KMS-11 (cell line): Measurements from ENCODE around the gene MEGF8.

Experiments used
- H2AFZ ChIP-seq: fragments of 200-600 bp; sonication (generic); 2 replicates; pipeline ENCODE4 v1.6.1; 2016; ENCODE audit warnings: antibody characterized with exemption, mixed run types, low read depth
- H3K27ac ChIP-seq: fragments of 200-600 bp; sonication (generic); 2 replicates; pipeline ENCODE4 v1.6.1; 2016; ENCODE audit warnings: mild to moderate bottlenecking, mixed run types
- H3K27me3 ChIP-seq: fragments of 200-600 bp; sonication (generic); 2 replicates; pipeline ENCODE4 v1.6.1; 2017; ENCODE audit warnings: mild to moderate bottlenecking, low read depth, mixed run types, moderate library complexity; ENCODE audit not compliant: insufficient read depth
- H3K36me3 ChIP-seq: fragments of 200-600 bp; sonication (generic); 2 replicates; pipeline ENCODE4 v1.6.1; 2017; ENCODE audit warnings: mild to moderate bottlenecking, mixed run types; ENCODE audit not compliant: insufficient read depth
- H3K4me1 ChIP-seq: fragments of 200-600 bp; sonication (generic); 2 replicates; pipeline ENCODE4 v1.6.1; 2016; ENCODE audit warnings: mild to moderate bottlenecking, low read depth, mixed run types; ENCODE audit not compliant: poor library complexity, severe bottlenecking
- H3K4me2 ChIP-seq: fragments of 200-600 bp; sonication (generic); 2 replicates; pipeline ENCODE4 v1.7.0; 2016; ENCODE audit warnings: mild to moderate bottlenecking, mixed run types
- H3K4me3 ChIP-seq: fragments of 200-600 bp; sonication (generic); IDR thresholded peaks from 2 replicates; pipeline ENCODE4 v1.6.1; 2017; ENCODE audit warnings: low read depth, low read length, mixed read lengths; ENCODE audit not compliant: insufficient read depth
- H3K79me2 ChIP-seq: fragments of 200-600 bp; sonication (generic); 2 replicates; pipeline ENCODE4 v1.6.1; 2016; ENCODE audit warnings: low read depth, mixed run types; ENCODE audit not compliant: insufficient read depth
- H3K9ac ChIP-seq: fragments of 200-600 bp; sonication (generic); 2 replicates; pipeline ENCODE4 v1.6.1; 2016; ENCODE audit warnings: mild to moderate bottlenecking, mixed run types
- H4K20me1 ChIP-seq: fragments of 200-600 bp; sonication (generic); 2 replicates; pipeline ENCODE4 v1.6.1; 2016; ENCODE audit warnings: mild to moderate bottlenecking, mixed run types; ENCODE audit not compliant: insufficient read depth
- TF ChIP-seq, protein P1 (sequence below): fragments of 200-600 bp; sonication (generic); conservative IDR thresholded peaks from 2 replicates; pipeline ENCODE4 v1.6.1; 2017; ENCODE audit warnings: low read depth, mild to moderate bottlenecking, antibody characterized with exemption, low read length, moderate library complexity, mixed read lengths

Gene MEGF8

DNA sequence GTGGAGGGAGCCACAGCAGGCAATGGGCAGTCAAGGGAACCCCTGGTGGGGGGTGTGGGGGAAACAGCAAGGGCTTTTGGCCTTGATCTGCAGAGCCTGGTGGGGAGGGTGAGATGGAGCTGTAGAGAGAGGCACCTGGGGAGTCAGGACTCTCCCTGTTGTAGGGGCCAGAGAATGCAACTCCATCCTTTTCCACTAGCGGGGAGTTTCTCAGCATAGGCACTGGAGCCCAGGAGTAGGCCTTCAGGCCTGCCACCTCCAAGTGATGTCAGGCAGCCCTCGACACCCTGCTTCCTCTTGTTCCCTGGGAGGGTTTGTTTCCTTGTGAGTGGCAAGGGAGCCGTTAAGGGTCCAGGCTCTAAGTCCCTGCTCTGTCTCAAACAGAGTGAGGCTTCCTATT lies 25.0 kb downstream of the MEGF8 start:
- no peaks in the 10 kb centered on the region for H4K20me1 ChIP-seq
- no peak overlapping the region for H3K27ac ChIP-seq
- TF ChIP-seq, protein P1, sequence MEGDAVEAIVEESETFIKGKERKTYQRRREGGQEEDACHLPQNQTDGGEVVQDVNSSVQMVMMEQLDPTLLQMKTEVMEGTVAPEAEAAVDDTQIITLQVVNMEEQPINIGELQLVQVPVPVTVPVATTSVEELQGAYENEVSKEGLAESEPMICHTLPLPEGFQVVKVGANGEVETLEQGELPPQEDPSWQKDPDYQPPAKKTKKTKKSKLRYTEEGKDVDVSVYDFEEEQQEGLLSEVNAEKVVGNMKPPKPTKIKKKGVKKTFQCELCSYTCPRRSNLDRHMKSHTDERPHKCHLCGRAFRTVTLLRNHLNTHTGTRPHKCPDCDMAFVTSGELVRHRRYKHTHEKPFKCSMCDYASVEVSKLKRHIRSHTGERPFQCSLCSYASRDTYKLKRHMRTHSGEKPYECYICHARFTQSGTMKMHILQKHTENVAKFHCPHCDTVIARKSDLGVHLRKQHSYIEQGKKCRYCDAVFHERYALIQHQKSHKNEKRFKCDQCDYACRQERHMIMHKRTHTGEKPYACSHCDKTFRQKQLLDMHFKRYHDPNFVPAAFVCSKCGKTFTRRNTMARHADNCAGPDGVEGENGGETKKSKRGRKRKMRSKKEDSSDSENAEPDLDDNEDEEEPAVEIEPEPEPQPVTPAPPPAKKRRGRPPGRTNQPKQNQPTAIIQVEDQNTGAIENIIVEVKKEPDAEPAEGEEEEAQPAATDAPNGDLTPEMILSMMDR: no peak

DNA sequence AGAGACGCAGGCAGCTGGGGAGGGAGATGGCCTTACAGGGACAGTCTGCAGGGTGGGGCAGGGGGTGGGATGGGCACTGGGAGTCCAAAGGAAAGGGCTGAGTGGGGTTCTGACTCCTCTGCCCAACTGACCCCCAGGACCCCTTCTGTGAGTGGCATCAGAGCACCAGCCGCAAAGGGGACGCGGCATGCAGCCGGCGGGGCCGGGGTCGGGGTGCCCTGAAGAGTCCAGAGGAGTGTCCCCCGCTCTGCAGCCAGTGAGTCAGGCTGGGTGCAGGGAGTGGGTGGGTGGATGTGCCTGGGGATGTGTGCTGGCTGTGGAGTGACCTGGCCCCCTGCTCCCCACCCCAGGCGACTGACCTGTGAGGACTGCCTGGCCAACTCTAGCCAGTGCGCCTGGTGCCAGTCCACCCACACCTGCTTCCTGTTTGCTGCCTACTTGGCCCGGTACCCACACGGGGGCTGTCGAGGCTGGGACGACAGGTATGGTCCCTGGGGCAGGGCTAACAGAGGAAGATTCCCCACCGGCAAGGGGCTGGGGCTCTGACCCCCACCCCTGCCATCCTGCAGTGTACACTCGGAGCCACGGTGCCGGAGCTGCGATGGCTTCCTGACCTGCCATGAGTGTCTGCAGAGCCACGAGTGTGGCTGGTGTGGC lies 25.8 kb downstream of the MEGF8 start:
- no peak overlapping the region for H2AFZ ChIP-seq
- H3K9ac ChIP-seq: no peak overlapping the region
- H3K4me1 ChIP-seq: no peaks in the 10 kb centered on the region
- H4K20me1 ChIP-seq: no peaks in the 10 kb centered on the region
- no peaks in the 10 kb centered on the region for H3K79me2 ChIP-seq
- TF ChIP-seq, protein P1: no peak
- H3K4me2 ChIP-seq: no peak overlapping the region
- H3K27ac ChIP-seq: no peak overlapping the region
- no peak overlapping the region for H3K4me3 ChIP-seq
- no peaks in the 10 kb centered on the region for H3K27me3 ChIP-seq
- H3K36me3 ChIP-seq: no peaks in the 10 kb centered on the region

More for the DNA sequence above, 25.0 kb downstream of the MEGF8 start:
- H3K27me3 ChIP-seq: no peaks in the 10 kb centered on the region
- H2AFZ ChIP-seq: no peak overlapping the region
- H3K9ac ChIP-seq: no peak overlapping the region
- H3K4me1 ChIP-seq: no peaks in the 10 kb centered on the region
- no peak overlapping the region for H3K4me2 ChIP-seq
- H3K4me3 ChIP-seq: no peak overlapping the region
- no peaks in the 10 kb centered on the region for H3K79me2 ChIP-seq
- no peaks in the 10 kb centered on the region for H3K36me3 ChIP-seq

DNA sequence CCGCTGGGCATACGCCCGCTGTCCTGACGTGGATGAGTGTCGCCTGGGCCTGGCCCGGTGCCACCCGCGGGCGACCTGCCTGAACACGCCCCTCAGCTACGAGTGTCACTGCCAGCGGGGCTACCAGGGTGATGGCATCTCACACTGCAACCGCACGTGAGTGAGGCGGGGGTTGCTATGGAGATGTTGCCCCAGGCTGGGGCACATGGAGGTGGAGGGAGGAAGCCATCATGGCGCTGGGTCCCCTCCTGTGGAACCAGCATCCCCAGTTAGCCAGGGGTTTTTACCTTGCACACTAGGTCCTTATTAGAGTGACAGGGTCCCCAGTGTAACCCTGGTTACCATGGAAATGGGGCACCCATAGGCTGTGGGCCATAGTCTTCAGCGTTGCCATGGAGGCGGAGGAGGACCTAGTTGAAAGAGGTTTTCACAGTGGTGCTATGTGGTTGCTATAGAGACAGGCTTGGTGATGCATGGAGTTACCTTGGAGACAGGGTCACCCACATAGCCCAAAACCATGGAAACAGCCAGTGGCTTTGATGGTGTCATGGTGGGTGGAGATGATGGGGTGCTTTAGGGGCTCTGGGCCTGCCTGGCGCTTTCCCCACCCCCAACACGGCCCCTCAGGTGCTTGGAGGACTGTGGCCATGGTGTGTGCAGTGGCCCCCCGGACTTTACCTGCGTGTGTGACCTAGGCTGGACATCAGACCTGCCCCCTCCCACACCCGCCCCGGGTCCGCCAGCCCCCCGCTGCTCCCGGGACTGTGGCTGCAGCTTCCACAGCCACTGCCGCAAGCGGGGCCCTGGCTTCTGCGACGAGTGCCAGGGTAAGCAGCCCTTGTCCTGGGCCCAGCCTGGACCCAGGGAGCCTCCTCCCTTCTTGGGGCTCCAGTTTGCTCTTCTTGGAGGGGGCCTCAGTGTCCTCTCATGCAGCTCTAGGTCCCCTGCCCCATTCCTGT lies 27.1 kb downstream of the MEGF8 start:
- H3K4me1 ChIP-seq: no peaks in the 10 kb centered on the region
- no peak overlapping the region for H3K4me2 ChIP-seq
- H2AFZ ChIP-seq: no peak overlapping the region
- no peak overlapping the region for H3K9ac ChIP-seq
- no peaks in the 10 kb centered on the region for H3K36me3 ChIP-seq
- no peak overlapping the region for H3K4me3 ChIP-seq
- no peaks in the 10 kb centered on the region for H3K27me3 ChIP-seq
- no peaks in the 10 kb centered on the region for H3K79me2 ChIP-seq
- TF ChIP-seq, protein P1: no peak
- H3K27ac ChIP-seq: no peak overlapping the region
- no peaks in the 10 kb centered on the region for H4K20me1 ChIP-seq

- no peaks in the 10 kb centered on the region for H3K36me3 ChIP-seq
These were observed 28.0 kb downstream of the MEGF8 start for GRCh38 chr19:42353341-42354015.

More at GRCh38 chr19:42353341-42354015, 28.0 kb downstream of the MEGF8 start:
- H3K27ac ChIP-seq: no peak overlapping the region
- no peaks in the 10 kb centered on the region for H4K20me1 ChIP-seq
- no peak overlapping the region for H3K4me3 ChIP-seq
- H3K4me1 ChIP-seq: no peaks in the 10 kb centered on the region
- TF ChIP-seq, protein P1: no peak
- no peak overlapping the region for H3K4me2 ChIP-seq
- no peaks in the 10 kb centered on the region for H3K79me2 ChIP-seq
- no peaks in the 10 kb centered on the region for H3K27me3 ChIP-seq
- H3K9ac ChIP-seq: no peak overlapping the region
- no peak overlapping the region for H2AFZ ChIP-seq
